SKM-1 treated with dmso at 0.1 percent for 144 hours (cell line): ENCODE measurements around the gene SPIB.

Experiments used
- DNase-seq: peaks from one replicate; lab custom pipeline; 2025; ENCODE audit not compliant: unreplicated experiment; lab: John Stamatoyannopoulos, UW

The SPIB gene

DNA sequence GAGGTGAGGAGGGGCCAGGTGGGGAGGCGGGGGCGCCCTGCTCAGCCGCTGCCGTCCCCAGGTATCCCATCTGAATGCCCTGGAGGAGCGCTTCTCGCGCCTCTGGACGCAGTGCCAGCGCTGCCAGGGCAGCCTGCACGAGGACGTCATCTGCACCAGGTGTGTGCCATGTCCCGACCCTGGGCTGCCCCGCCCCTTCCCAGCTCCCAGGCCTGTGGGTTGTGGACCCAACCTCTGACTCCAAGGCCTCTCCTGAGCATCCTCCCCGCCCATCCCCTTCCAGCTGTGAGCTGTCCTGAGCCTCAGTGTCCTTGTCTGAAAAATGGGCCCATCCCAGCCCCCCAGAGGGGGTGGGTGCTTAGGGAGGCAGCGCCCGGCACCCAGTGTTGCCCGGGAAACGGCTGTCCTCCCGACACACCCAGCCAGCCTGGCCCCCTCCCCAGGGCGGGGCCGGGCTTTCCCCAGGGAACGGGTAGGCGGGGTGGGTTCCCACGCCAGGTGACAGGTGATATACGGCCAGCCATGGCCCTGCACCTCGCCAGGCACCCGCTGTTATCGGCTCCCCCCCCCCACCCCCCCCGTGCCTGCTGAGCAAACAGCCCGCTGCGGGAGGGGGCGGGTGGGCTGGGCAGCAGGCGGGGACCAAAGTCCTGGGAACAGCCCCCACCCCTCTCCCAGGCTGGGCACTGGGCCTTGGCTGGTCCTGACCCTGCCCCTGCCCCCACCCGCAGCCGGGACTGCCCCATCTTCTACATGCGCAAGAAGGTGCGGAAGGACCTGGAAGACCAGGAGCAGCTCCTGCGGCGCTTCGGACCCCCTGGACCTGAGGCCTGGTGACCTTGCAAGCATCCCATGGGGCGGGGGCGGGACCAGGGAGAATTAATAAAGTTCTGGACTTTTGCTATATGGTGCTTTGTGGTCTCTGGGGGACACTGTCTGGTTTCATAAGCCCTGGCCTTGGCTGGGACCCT is 1.3 kb upstream of the SPIB start:
- DNase-seq = no peak

DNA sequence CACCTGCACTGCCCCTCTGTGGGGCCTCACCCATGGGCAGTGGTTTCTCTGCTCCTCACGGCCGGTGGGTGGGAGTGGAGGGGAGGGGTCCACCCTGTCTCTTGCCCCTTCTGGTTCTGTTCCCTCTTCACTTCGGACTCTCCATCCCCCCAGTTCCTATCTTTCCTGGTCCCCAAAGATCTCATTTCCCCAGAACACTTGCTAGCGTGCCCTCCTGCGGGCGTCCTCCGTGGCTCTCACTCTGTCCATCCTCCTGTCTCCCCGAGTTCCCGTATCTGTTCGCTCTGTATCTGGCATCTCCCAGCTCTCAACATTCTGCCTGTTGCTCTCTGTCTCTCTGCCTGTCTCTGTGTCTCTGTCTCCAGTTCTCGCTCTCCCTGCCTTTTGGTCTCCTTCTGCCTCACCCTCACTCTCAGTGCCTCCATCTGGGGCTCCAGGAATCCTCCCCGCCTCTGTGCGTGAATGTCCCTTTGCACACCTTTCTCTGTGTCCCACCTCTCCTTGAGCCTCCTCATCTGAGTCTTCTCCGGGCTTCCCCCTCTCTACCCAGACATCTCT is 363 bp downstream of the SPIB start:
- DNase-seq = no peak

DNA sequence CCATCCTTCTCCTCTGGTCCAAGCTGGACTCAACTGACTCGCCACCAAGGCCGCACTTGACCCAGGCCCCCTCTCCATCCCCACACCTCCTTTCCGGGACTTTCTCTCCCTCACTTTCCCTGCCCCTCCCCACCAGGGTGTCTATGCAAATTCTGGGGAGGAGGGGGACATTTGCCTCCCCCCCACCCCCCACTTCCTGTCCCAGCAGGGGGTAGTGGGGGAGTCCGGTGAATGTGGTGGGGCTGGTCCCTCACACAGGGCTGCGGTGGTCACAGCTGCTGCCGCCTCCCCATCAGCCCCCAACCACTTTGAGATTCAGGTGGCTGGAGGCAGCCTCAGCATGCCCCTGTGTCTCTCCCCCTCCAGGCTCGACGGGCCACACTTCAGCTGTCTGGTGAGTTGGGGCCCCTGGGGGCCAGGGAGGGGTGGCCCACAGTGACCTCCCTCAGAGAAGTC is 870 bp downstream of the SPIB start:
- no peak for DNase-seq

DNA sequence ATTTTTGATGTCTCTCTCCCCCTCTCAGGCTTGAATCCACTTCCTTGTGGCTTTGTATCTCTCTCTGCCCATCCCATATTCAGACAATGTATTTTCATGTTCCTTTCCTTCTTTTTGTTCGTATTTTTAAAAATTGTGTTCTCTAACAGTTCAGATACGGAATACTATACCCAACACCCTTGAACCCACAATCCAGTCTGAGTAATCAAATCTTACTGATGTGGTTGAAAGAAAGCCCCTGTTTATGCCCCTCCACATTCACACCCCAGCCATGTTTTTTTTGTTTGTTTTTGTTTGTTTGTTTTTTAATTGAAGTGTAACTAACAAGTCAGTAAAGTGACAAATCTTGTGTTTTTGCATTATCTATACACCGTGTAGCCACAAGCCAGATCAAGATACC is 1.4 kb downstream of the SPIB start:
- no peak for DNase-seq

DNA sequence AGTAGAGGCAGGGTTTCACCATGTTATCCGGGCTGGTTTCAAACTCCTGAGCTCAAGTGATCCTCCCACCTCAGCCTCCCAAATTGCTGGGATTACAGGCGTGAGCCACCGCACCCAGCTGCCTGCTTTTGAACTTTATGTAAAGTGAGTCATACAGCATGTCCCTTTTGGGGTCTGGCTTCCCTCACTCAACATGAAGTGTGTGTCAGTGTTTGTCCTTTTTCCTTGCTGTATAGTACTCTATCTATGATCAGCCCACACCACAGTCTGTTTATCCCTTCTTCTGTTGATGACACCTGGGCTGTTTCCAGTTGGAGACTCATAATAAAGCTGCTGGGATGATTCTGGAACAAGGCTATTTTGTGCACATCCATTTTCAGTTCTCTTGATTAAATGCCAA is 2.1 kb downstream of the SPIB start:
- no peak for DNase-seq

DNA sequence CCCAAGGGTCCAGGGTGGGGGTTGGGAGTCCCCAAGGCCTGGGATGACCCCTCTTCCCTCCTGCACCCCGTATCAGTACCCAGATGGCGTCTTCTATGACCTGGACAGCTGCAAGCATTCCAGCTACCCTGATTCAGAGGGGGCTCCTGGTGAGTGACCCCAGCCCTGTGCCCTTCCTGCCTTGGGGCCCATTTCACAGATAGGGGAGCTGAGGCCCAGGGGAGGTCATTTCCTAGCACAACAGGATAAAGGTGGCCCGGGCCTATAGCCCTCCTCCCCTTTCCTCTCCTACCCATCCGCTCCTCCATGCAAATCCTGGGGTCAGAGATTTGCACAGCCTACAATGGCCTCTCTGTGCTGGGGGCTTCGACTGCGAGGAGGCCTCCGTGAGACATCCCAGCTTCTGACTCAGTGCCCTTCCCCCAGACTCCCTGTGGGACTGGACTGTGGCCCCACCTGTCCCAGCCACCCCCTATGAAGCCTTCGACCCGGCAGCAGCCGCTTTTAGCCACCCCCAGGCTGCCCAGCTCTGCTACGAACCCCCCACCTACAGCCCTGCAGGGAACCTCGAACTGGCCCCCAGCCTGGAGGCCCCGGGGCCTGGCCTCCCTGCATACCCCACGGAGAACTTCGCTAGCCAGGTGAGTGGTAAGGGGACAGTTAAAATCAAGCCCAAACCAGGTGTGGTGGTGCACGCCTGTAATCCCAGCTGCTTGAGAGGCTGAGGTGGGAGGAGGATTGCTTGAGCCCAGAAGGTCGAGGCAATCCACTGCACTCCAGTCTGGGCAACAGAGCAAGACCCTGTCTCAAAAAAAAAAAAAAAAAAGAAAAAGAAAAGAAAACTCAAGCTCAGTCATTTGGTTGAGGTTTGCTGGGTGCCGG is 3.9 kb downstream of the SPIB start:
- DNase-seq = no peak

DNA sequence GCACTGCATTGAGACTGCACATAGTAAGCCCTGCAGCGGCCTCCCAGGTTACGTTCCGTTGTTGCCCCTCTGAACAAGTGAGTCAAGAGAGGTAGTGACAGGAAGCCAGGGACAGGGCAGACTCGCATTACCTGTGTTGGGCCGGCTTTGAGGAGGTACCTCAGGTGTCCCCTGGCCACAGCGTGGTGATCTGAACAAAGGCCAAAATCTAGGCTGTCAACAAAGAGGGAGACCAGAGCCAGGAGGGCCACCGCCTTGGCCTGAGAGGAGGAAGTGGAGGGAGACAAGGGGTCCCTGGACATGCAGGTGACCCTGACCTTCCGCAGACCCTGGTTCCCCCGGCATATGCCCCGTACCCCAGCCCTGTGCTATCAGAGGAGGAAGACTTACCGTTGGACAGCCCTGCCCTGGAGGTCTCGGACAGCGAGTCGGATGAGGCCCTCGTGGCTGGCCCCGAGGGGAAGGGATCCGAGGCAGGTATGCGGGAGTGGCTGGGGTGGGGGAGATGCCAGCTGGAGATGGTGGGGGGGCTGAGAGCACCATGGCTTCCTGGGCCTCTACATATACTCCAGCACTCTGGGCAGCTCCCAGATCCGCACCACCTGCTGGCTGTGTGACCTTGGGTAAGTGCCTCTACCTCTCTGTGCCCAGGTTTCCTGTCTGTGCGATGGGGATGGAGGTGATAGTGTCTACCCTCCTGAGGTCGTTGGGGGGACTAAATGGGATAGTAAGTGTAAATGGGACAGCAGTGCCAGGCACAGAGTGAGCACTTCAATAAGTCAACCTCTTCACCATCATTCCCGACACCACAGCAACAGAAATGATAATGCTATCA is 4.8 kb downstream of the SPIB start:
- no peak for DNase-seq

DNA sequence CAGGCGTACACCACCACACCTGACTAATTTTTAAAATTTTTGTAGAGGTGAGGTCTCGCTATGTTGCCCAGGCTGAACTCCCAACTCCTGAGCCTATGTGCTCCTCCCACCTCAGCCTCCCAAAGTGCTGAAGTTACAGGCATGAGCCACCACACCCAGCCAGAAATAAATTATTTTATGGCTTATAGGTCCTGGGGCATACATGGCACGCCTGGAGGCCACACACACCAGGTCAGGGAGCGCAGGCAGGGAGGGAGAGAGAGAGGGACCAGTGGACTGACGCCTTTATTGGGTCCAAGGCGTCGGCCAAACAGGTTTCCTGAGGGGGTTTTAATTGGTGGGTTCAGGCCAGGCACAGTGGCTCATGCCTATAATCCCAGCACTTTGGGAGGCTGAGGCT is 6.8 kb downstream of the SPIB start:
- DNase-seq = no peak

DNA sequence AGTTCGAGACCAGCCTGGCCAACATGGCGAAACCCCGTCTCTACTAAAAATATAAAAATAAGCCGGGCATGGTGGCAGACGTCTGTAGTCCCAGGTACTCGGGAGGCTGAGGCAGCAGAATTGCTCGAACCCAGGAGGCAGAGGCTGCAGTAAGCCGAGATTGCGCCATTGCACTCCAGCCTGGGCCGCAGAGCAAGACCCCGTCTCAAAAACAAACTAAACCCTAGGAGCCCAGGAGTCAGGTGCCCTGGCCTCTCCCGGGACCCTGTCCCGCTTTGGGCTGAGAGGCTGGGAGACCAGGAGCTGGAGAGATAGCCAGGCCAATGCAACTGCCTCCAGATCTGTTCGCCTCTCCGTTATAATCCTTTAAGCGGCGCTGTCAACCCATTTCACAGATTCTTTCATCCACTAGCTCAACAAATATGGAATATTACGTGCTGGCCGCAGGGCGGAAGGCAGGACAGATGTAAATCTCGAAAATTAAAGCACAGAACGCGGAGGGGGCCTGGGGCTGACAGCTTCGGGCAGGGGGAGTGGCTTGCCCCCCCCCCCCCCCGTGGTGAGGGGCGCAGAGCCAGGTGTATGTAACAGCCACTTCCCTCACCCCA is 8.7 kb downstream of the SPIB start:
- DNase-seq = no peak

DNA sequence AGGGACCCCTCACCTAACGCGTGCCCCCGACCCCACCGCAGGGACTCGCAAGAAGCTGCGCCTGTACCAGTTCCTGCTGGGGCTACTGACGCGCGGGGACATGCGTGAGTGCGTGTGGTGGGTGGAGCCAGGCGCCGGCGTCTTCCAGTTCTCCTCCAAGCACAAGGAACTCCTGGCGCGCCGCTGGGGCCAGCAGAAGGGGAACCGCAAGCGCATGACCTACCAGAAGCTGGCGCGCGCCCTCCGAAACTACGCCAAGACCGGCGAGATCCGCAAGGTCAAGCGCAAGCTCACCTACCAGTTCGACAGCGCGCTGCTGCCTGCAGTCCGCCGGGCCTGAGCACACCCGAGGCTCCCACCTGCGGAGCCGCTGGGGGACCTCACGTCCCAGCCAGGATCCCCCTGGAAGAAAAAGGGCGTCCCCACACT is 9.3 kb downstream of the SPIB start:
- DNase-seq = no peak

DNA sequence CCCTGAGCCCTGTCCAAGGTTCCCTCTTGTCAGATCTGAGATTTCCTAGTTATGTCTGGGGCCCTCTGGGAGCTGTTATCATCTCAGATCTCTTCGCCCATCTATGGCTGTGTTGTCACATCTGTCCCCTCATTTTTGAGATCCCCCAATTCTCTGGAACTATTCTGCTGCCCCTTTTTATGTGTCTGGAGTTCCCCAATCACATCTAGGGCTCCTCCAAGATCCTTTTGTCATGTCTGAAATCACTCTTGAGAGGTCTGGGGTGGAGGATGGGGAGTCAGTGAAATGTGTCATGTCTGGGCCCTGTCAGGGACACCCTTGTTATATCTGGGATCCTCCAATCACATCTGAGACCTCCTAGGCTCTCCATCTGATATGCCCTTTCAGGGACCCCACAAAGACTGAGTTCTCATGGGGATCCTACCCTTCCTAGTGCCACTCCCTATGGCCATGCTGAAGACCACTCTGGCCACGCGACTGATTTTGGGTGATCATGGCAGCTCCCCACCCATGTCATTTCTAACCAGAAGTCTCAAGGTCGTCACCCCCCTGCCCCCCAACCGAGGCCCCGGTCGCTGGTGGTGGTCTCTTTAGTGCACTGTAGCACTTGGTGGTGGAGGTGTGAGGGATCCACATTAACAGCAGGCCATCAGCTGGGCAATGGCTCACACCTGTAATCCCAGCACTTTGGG is 10.2 kb downstream of the SPIB start:
- DNase-seq = no peak

DNA sequence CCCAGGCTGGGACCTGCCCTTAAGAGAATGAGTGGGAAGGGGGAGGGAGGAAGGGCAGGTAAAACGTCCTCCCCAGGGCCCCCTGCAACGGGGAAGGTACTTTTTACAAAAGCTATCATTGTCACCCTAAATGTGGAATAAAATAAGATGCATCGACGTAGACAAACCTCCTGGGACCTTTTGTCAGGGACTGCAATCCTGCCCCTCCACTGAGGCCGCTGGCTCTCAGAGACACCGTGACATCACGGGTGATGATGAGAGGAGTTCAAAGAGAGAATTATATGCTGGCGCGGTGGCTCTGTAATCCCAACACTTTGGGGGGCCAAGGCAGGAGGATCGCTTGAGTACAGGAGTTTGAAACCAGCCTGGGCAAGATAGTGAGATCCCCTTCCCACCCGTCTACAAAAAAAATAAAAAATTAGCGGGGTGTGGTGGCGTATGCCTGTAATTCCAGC is 12.2 kb downstream of the SPIB start:
- DNase-seq = no peak

DNA sequence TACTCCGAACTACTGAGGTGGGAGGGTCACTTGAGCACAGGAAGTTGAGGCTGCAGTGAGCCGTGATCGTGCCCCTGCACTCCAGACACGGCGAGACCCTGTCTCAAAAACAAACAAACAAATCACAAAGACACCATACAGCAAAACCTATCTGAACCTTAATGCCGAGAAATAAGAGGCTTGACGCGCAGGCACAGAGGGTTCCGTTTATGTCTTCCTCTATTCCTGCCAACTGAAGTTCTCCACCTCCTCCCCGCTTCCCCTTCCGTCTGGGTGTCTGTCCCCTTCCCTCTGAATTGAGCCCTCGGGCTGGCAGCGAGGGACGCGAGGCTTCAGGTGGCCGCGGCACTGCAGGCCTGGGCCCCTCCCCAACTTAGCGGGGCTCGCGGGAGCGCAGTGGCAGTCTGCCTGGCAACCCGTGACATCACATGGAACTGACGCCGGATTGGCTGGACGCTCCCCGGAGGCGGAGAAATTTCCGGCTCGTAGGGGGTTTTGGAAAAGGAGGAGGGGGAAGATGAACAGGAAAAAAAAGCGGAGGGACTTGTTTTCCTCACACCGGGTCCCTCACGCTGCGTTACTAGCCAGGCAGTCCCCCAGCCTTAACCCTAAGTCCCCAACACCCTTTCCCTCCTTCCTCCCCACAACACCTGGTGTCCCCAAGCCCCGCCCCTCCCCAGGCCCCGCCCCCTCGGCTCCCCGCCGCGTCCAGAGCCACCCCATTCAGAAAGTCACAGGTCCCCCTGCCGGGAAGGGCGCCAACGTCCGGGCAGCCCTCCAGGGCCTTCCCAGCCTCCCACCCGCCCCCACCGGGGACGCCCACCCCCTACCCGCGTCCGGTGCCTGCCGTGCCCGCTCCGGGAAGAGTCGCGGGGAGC is 12.8 kb downstream of the SPIB start:
- DNase-seq = peak; percentile 29

DNA sequence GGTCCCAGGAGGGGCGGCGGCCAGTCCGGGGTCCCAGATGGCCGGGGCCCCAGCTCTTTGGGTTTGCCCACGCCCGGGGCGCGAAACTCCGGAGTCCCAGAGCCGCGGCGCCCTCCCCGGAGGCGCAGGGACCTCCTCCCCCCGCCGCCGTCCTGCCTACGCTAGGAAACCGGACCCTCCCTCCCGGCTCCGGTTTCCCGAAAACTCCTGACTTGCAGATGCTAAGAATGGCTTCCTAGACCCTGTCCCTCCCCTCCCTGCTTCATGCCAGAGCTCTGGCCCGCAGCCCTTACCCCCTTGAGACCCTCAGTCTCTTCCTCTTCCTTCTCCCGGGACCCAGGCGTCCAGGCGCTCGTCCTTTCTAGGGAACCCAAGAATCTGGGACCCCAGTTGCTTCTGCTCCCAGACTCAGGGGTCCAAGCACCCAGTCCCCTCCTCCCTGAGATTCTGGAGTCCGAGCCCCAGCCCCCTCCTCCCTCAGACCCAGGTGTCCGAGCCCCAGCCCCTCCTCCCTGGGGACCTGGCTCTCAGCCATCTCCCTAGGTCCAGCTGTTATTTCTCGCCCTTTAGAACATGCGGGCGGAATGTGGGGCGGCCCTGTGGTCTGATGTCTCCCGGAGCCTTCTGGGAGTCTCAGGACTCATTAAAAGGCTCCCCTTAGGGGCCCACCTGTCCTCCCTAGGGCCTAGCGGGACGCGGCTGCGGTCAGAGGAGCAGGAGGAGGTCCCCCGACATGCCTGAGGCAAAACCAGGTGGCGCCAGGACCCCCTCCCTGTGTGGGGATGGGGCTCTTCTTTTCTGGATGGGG is 13.7 kb downstream of the SPIB start, which contains the start of gene MYBPC2:
MYBPC2 (plus strand) TSS at position 672 of the 808 bp plus-strand sequence; CDS start at position 734, 62 bp downstream.
- DNase-seq = no peak

DNA sequence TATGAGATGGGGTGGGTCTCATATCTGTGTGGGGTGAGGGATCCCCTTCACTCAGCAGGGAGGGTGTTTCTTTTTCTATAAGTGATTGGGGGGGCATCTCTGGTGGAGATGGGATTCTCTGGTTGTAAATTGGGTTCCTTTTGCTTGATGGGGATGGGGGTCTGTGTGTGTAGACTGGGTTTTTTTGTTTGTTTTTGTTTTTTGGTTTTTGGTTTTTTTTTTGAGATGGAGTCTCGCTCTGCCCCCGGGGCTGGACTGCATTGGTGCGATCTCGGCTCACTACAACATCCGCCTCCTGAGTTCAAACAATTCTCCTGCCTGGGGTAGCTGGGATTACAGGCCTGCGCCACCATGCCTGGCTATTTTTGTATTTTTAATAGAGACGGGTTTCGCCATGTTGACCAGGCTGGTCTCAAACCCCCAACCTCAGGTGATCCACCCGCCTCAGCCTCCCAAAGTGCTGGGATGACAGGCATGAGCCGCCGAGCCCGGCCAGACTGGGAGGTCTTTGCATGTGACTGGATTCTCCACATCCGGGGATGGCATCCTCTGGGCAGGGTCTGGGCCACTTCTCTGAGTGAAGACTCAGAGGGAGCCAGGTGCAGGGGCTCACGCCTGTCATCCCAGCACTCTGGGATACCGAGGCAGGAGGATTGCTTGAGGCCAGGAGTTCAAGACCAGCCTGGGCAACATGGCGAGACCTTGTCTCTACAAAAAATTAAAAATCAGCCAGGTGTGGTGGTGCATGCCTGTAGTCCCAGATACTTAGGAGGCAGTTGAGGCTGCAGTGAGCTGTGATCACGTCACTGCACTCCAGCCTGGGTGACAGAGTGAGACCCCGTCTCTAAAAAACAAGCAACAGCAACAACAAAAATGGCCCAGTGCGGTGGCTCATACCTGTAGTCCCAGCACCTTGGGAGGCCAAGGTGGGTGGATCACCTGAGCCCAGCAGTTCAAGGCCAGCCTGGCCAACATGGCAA is 14.8 kb downstream of the SPIB start:
- DNase-seq = no peak

DNA sequence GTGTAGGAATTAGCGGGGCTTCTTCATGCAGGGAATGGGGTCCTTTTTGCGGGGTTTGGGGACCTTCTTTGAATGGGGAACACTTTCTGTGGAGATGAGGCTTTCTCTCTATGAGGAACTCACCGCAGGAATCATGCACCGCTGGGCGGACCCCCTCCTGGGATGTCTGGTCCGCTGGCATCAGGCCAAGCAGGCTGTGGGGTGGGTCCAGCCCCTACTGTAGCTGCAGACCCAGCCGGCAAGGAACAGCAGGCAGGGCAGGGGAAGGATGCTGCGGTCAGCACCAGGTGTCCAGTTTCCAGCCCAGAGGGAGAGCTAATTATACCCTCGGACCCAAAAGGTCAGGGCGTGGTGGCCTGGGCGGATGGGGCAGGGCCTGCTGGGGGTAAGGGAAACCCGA is 15.8 kb downstream of the SPIB start:
- DNase-seq = no peak
